ENCODE measurements around the gene PRUNE2. TPM values are rescaled to one million over a fixed set of nuclear protein-coding genes. Genes with fewer than 3 reads are reported as not detected.
A peak's percentile ranks its signal among the peaks of the same experiment; 100 is the strongest.

The PRUNE2 gene
- total and polyA plus RNA-seq, 2 of the 8 experiments (the other 6 are each of a cell fraction or from before 2014, with no cell fraction given) = 5.5 to 13.3 TPM

GRCh38 chr9:76686756-76687155 lies 219.2 kb downstream of the PRUNE2 start:
- no peak overlapping the region for H2AFZ ChIP-seq (ENCODE audit: low read length)
- no peak overlapping the region for H3K4me2 ChIP-seq (ENCODE audit: insufficient read depth in 1 of 2, low read depth in 2 of 2, low read length in 2 of 2)
- no peaks in the 10 kb centered on the region for H3K79me2 ChIP-seq (ENCODE audit: control insufficient read depth in 1 of 2, insufficient read depth in 2 of 2, low read length in 2 of 2)
- H3K9me3 ChIP-seq (ENCODE audit: insufficient read depth in 2 of 2, low read depth in 1 of 2, low read length in 1 of 2) = no peaks in the 10 kb centered on the region
- WGBS, 2 experiments (ENCODE audit: extremely low coverage in 1 of 2, insufficient coverage in 1 of 2, insufficient read length in 1 of 2, insufficient replicate concordance in 2 of 2, low coverage in 1 of 2, low lambda C conversion rate in 2 of 2, missing lambda C conversion rate in 1 of 2) = 62% methylated on average over 4 of the region's 4 CpGs; no CpG with 5 or more reads in 1 of the 2 experiments
- ChIA-PET POLR2A (ENCODE audit: partially characterized antibody) (interaction anchor here (1.1 kb wide), 1 partner anchor 10 kb away, joined by 3 read pairs; no protein-coding TSS in a partner anchor), CTCF (ENCODE audit: partially characterized antibody) (interaction anchor here (1.0 to 2.3 kb wide), 2 partner anchors 17 to 26 kb away, joined by 4 to 5 read pairs; no protein-coding TSS in a partner anchor)
- no peak for TF ChIP-seq TBP (IDR thresholded peaks at IDR 0.05; ENCODE audit: low read depth, low read length)
- no peak for TF ChIP-seq EGR1 (IDR thresholded peaks at IDR 0.05; ENCODE audit: borderline replicate concordance, low read depth, low read length)
- peak; percentile 27; the same call in 1 of the 2 replicates for TF ChIP-seq KDM1A (IDR thresholded peaks at IDR 0.05; ENCODE audit: borderline replicate concordance, low read length)
- TF ChIP-seq SIN3A (conservative IDR thresholded peaks at IDR 0.05 in 1 of 2, IDR thresholded peaks at IDR 0.05 in 1 of 2; ENCODE audit: low read depth in 1 of 2, low read length in 2 of 2) = no peak
- H3K79me1 ChIP-seq (ENCODE audit: low read depth, low read length) = no peaks in the 10 kb centered on the region
- H3K4me3 ChIP-seq (ENCODE audit: extremely low read depth in 1 of 4, insufficient read depth in 2 of 4, low read depth in 3 of 4, low read length in 4 of 4) = no peak overlapping the region
- no peak overlapping the region for H4K5ac ChIP-seq (ENCODE audit: insufficient read length, low read depth, low read length)
- no peak overlapping the region for H3K9ac ChIP-seq (replicated peaks in 1 of 4; ENCODE audit: extremely low read depth in 1 of 4, low read depth in 3 of 4, low read length in 3 of 4)
- no peak overlapping the region for H3K4ac ChIP-seq (replicated peaks; ENCODE audit: insufficient read length, low read depth, low read length)
- H2BK20ac ChIP-seq (ENCODE audit: low read length) = no peak overlapping the region
- H3K56ac ChIP-seq (replicated peaks; ENCODE audit: insufficient read length, low read depth, low read length) = no peak overlapping the region
- H3K23ac ChIP-seq (ENCODE audit: insufficient read length) = no peak overlapping the region
- no peak overlapping the region for H2BK12ac ChIP-seq (ENCODE audit: low read depth, low read length)
- H2BK120ac ChIP-seq (replicated peaks; ENCODE audit: low read depth, low read length) = no peak overlapping the region
- H3K27me3 ChIP-seq (replicated peaks in 1 of 4; ENCODE audit: control insufficient read depth in 3 of 4, extremely low read depth in 1 of 4, insufficient read depth in 3 of 4, low read length in 3 of 4) = peaks cover 0 to 12% (median 8%) of the 10 kb centered on the region in 4 experiments; a peak in 4 of 7 replicates
- FAIRE-seq (no peak), DNase-seq (ENCODE audit: low read depth in 1 of 2, low spot score in 2 of 2) (no peak)
- no peak overlapping the region for H3K18ac ChIP-seq (ENCODE audit: extremely low read depth, low read length)
- no peaks in the 10 kb centered on the region for H3K23me2 ChIP-seq (ENCODE audit: low read depth, low read length)
- no peak overlapping the region for H4K91ac ChIP-seq (replicated peaks; ENCODE audit: insufficient read length, low read length)
- no peak overlapping the region for H2AK5ac ChIP-seq (ENCODE audit: low read depth, low read length)
- no peak overlapping the region for H2BK15ac ChIP-seq (ENCODE audit: low read length)
- H3K14ac ChIP-seq (ENCODE audit: insufficient read length) = no peak overlapping the region
- H2BK5ac ChIP-seq (ENCODE audit: low read depth, low read length) = no peak overlapping the region
- H3K36me3 ChIP-seq (ENCODE audit: control insufficient read depth in 2 of 4, insufficient read depth in 4 of 4, low read length in 3 of 4) = no peaks in the 10 kb centered on the region
- H3K4me1 ChIP-seq (replicated peaks in 1 of 4; ENCODE audit: control insufficient read depth in 3 of 4, insufficient read depth in 4 of 4, low read length in 3 of 4) = peaks cover 0 to 3% (median 2%) of the 10 kb centered on the region in 4 experiments; a peak in 4 of 7 replicates
- no peaks in the 10 kb centered on the region for H4K20me1 ChIP-seq (replicated peaks in 1 of 2; ENCODE audit: control insufficient read depth in 1 of 2, insufficient read depth in 2 of 2, low read length in 2 of 2)
- no peak overlapping the region for H4K8ac ChIP-seq (ENCODE audit: extremely low read depth, insufficient read depth, low read length)
- no peak overlapping the region for H3K27ac ChIP-seq (ENCODE audit: low read depth, low read length)

Measured in H1 (cell line).